22Rv1 (cell line): ENCODE results near the gene NT5C1B.
"Not testable (repeated sequence)": the region's sequence is repeated elsewhere in the genome, so short reads cannot be mapped to it uniquely, and the experiment has no call there.

Experiments used
- H3K27ac ChIP-seq: fragments of 450-650 bp; 2 replicates; pipeline ENCODE4 v1.5.1; 2017
- ZFX ChIP-seq: fragments of 450-650 bp; IDR thresholded peaks from 2 replicates; pipeline ENCODE4 v1.6.1; 2017; ENCODE audit warnings: antibody characterized with exemption, borderline replicate concordance
- TF ChIP-seq, protein P1 (sequence below): fragments of 450-650 bp; IDR thresholded peaks from 2 replicates; pipeline ENCODE4 v1.5.1; 2017; ENCODE audit warnings: mild to moderate bottlenecking

NT5C1B gene

DNA sequence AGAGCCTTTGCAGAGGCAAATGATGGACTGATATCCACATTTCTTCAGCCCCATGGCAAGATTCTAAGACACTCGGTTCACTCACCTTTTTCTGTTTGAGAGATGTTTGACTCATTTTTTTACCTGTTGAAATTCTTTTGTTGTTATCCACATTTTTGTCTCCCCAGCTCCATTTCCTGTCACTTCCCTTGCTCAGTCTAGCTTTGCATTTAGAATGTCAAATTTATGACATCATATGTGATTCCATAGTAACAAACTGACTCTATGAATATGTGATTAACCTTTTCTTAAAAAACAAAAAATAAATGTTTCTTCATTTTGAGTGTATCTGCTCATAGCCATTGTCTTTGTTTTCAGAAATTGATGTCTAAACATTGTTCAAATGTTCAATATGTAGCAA, at the start of gene NT5C1B:
TSS of gene NT5C1B (minus strand) at position 216 of the 400 bp plus-strand sequence. CDS start at position 115, 101 bp downstream.
- H3K27ac ChIP-seq: no peak within 1 kb of the TSS
- TF ChIP-seq, protein P1, sequence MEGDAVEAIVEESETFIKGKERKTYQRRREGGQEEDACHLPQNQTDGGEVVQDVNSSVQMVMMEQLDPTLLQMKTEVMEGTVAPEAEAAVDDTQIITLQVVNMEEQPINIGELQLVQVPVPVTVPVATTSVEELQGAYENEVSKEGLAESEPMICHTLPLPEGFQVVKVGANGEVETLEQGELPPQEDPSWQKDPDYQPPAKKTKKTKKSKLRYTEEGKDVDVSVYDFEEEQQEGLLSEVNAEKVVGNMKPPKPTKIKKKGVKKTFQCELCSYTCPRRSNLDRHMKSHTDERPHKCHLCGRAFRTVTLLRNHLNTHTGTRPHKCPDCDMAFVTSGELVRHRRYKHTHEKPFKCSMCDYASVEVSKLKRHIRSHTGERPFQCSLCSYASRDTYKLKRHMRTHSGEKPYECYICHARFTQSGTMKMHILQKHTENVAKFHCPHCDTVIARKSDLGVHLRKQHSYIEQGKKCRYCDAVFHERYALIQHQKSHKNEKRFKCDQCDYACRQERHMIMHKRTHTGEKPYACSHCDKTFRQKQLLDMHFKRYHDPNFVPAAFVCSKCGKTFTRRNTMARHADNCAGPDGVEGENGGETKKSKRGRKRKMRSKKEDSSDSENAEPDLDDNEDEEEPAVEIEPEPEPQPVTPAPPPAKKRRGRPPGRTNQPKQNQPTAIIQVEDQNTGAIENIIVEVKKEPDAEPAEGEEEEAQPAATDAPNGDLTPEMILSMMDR: no peak
- TF ChIP-seq ZFX: no peak

DNA sequence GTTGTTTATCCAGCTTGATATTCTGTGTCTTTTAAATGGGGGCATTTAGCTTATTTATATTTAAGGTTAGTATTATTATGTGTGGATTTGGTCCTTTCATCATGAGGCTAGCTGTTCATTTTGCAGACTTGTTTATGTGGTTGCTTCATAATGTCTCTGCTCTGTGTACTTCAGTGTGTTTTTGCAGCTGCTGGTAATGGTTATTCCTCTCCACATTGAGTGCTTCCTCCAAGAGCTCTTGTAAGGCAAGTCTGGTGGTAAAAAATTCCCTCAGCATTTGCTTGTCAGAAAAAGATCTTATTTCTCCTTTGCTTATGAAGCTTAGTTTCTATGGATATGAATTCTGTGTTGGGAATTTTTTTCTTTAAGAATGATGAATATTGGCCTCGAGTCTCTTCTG, 47.8 kb upstream of the NT5C1B start:
- H3K27ac ChIP-seq: no peak overlapping the region
- TF ChIP-seq, protein P1: no peak
- no peak for TF ChIP-seq ZFX

DNA sequence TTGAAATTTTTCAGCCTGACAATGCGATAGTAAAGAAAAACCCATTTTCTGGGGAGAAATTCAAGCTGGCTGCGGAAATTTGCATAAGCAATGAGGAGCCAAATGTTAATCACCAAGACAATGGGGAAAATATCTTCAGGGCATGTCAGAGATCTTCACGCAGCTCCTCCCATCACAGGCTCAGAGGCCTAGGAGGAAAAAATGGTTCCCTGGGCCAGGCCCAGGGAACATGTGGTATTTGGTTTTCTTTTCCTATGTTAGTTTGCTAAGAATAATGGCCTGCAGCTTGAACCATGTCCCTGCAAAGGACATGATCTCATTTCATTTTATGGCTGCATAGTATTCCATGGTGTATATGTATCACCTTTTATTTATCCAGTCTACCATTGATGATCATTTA, 43.3 kb upstream of the NT5C1B start:
- H3K27ac ChIP-seq: not testable (repeated sequence)

DNA sequence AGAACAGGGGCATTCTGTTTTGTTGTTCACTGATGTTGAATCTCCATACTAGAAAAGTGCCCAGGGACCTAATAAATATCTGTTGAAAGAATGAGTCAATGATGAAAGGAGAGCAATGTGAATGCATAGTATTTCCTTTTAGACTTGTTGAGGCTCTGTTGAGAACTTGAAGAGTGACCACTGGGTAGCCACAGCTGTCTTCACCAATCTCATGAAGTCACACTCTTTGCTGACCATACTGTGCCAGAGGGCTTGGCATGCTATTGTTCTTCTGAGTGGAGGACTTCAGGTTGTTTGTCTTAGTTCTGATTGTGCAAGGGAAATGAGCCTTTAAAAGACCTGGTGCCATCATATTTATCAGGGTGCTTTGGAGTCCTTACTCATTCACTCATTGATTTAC, 41.6 kb upstream of the NT5C1B start:
- no peak for TF ChIP-seq ZFX
- TF ChIP-seq, protein P1: no peak
- no peak overlapping the region for H3K27ac ChIP-seq

DNA sequence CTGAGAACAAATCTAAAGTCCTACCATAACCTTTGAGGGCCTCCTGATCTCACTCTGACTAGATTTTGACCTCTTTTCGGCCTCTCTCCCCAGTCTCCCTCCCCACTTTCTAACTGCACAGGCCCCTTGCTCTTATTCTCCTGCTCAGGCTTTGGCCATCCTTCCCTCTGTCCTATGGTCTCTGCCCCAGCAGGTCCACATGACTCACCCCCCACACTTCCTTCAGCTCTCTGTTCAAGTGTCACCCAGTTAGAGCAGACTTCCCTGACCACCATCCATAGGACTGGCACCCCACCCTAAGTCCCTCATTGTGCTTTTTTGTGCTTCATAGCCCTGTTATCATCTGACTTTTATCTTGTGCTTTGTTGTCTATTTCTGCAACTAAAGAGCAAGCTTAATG, 41.2 kb upstream of the NT5C1B start:
- TF ChIP-seq ZFX: no peak
- TF ChIP-seq, protein P1: no peak
- no peak overlapping the region for H3K27ac ChIP-seq

DNA sequence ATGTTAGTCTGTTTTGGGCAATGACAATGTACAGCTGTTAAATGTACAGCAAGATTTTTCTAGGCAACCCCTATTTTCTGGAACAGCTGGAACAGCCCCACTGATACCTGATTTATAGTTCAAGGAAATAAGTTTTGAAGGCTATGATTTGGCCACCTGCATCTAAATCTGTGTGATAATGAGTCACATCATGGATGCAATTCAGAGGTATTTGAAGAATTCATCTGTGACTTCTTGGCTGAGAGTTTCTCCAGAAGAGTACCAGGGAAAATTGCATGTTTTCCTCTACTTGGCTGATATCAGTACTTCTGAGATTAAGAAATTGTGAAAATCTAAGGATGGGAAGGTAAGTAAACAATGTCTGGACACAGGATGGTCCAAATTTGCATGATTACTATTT, 40.7 kb upstream of the NT5C1B start:
- H3K27ac ChIP-seq: no peak overlapping the region
- no peak for TF ChIP-seq ZFX
- TF ChIP-seq, protein P1: no peak

DNA sequence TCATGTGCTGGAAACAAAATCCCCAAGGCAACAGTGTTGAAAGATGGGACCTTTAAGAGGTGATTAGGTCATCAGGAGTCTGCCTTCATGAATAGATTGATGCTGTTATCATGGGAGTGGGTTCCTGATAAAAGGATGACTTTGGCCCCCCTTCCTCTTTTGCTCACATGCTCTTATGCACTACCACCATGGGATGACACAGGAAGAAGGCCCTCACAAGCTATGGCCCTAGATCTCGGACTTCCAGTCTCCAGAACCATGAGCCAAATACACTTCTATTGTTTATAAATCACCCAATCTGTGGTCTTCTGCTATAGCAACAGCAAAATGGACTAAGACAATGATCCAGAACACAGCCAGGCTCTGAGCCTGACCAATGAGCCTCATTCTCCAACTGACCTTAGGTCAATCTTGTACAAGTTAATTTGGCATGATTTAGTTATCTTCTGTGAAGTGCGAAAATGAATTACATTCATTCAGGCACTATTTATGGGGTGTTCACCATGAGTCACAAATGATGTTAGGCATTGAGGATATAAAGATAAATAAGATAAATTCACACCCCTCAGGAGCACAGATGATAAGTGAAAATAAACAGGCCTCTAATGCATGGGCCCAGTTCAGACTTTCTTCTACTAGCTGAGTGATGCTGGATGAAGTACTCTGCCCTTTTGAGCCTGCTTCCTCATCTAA, 37.7 kb upstream of the NT5C1B start:
- TF ChIP-seq, protein P1: no peak
- no peak for TF ChIP-seq ZFX
- no peak overlapping the region for H3K27ac ChIP-seq

DNA sequence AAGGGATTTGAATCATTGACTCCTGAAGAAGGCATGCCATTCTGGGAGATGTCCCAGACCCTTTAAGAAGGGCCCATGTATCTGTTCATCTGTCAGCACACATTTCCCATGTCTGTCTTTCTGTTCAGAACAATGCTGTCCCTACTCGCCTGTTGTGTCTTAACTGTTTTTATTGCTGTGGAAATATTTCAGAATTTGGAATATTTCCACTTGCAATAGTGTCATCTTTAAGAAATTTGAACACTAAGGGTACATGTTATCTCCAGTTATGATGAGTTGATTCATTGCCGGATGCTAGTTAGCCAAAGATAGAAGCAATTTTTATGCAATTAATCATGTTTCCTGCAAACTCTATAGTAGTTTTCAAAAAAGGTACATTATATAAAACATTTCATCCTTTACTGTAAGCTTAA, 36.9 kb upstream of the NT5C1B start:
- TF ChIP-seq, protein P1: no peak
- TF ChIP-seq ZFX: no peak
- no peak overlapping the region for H3K27ac ChIP-seq
